Calu3 (cell line): Measurements from ENCODE around the gene PLXNB1. TPM values are rescaled to one million over a fixed set of nuclear protein-coding genes. Genes with fewer than 3 reads are reported as not detected.

ENCODE experiments used
- BruUV-seq: library from RNA; stranded (reverse); fragments of 400-500 nt; replicated peaks from 2 replicates; lab custom pipeline; 2021; lab: Mats Ljungman, UMichigan
- CTCF ChIA-PET: fragments of 300-600 bp; sonication (Branson Sonifier 250); formaldehyde crosslinking; loops from one replicate; lab custom pipeline; 2022; ENCODE audit warnings: antibody characterized with exemption; lab: Charles Lee
- DNase-seq: peaks from one replicate; pipeline ENCODE4 v3.0.0; 2022
- H3K27ac Mint-ChIP-seq: one replicate; pipeline ENCODE4 v1.8.0; 2022; ENCODE audit warnings: mixed read lengths; ENCODE audit not compliant: unreplicated experiment
- H3K27me3 Mint-ChIP-seq: one replicate; pipeline ENCODE4 v1.8.0; 2022; ENCODE audit warnings: mixed read lengths; ENCODE audit not compliant: unreplicated experiment
- H3K36me3 Mint-ChIP-seq: one replicate; pipeline ENCODE4 v1.8.0; 2022; ENCODE audit warnings: mild to moderate bottlenecking, moderate library complexity, mixed read lengths; ENCODE audit not compliant: insufficient read depth, unreplicated experiment
- H3K4me1 Mint-ChIP-seq: one replicate; pipeline ENCODE4 v1.8.0; 2022; ENCODE audit warnings: mild to moderate bottlenecking, low read depth, mixed read lengths; ENCODE audit not compliant: unreplicated experiment
- H3K4me3 Mint-ChIP-seq: one replicate; pipeline ENCODE4 v1.8.0; 2022; ENCODE audit warnings: mild to moderate bottlenecking, low read depth, moderate library complexity, mixed read lengths; ENCODE audit not compliant: unreplicated experiment
- H3K9me3 Mint-ChIP-seq: one replicate; pipeline ENCODE4 v1.8.0; 2022; ENCODE audit warnings: low read depth, mixed read lengths; ENCODE audit not compliant: unreplicated experiment
- CTCF ChIP-seq: fragments of 200-600 bp; IDR thresholded peaks from one replicate; pipeline ENCODE4 v1.8.0; 2022; ENCODE audit warnings: antibody characterized with exemption; ENCODE audit not compliant: unreplicated experiment
- intact Hi-C: fragments of 100-400 bp; cut with micrococcal nuclease; formaldehyde crosslinking; loops from one replicate; pipeline ENCODE4 v1.10.0; 2022; ENCODE audit not compliant: unreplicated experiment
- total RNA-seq: library from RNA; stranded (reverse); gene quantifications from 2 replicates; pipeline ENCODE4 v1.2.3, GENCODE V29; 2022

Gene PLXNB1
- total RNA-seq, 1 experiment from 2014 or later: 174 TPM

GRCh38 chr3:48413086-48413485 lies 16.8 kb downstream of the PLXNB1 start:
- DNase-seq: no peak
- TF ChIP-seq CTCF: no peak
- intact Hi-C loops: no loop called here
- peaks cover 68% of the 10 kb centered on the region for H3K36me3 Mint-ChIP-seq
- H3K27me3 Mint-ChIP-seq: no peaks in the 10 kb centered on the region
- CTCF ChIA-PET: no interaction called here
- BruUV-seq: no TSS peak
- no peak overlapping the region for H3K27ac Mint-ChIP-seq
- H3K4me1 Mint-ChIP-seq: no peaks in the 10 kb centered on the region
- no peak overlapping the region for H3K4me3 Mint-ChIP-seq
- H3K9me3 Mint-ChIP-seq: no peaks in the 10 kb centered on the region

- no peak for TF ChIP-seq CTCF
- Mint-ChIP-seq H3K36me3 (peaks cover 65% of the 10 kb centered on the region), H3K9me3 (no peaks in the 10 kb centered on the region), H3K27me3 (no peaks in the 10 kb centered on the region), H3K4me1 (no peaks in the 10 kb centered on the region), H3K4me3 (no peak overlapping the region), H3K27ac (no peak overlapping the region)
- CTCF ChIA-PET: no interaction called here
- intact Hi-C loops: no loop called here
- TSS peak; percentile 13 for BruUV-seq
- DNase-seq: no peak
Measured at GRCh38 chr3:48412375-48413001, 17.4 kb downstream of the PLXNB1 start.

- CTCF ChIA-PET: interaction anchor here (0.8 kb wide), 1 partner anchor 24 kb away, joined by 3 read pairs; no protein-coding TSS in a partner anchor
Measured at GRCh38 chr3:48411606-48412374, 18.1 kb downstream of the PLXNB1 start.

GRCh38 chr3:48411041-48411588 lies 18.8 kb downstream of the PLXNB1 start:
- DNase-seq: no peak
- CTCF ChIA-PET: interaction anchor here (0.8 kb wide), 1 partner anchor 25 kb away, joined by 3 read pairs; no protein-coding TSS in a partner anchor
- H3K27ac Mint-ChIP-seq: no peak overlapping the region
- BruUV-seq: no TSS peak
- intact Hi-C loops: no loop called here
- no peaks in the 10 kb centered on the region for H3K9me3 Mint-ChIP-seq
- no peaks in the 10 kb centered on the region for H3K27me3 Mint-ChIP-seq
- no peak for TF ChIP-seq CTCF
- peaks cover 58% of the 10 kb centered on the region for H3K36me3 Mint-ChIP-seq
- H3K4me1 Mint-ChIP-seq: no peaks in the 10 kb centered on the region
- no peak overlapping the region for H3K4me3 Mint-ChIP-seq

More at GRCh38 chr3:48411606-48412374, 18.1 kb downstream of the PLXNB1 start:
- Mint-ChIP-seq H3K27me3 (no peaks in the 10 kb centered on the region), H3K4me1 (no peaks in the 10 kb centered on the region), H3K4me3 (no peak overlapping the region), H3K27ac (no peak overlapping the region), H3K9me3 (no peaks in the 10 kb centered on the region), H3K36me3 (peaks cover 65% of the 10 kb centered on the region)
- TF ChIP-seq CTCF: no peak
- BruUV-seq: no TSS peak
- intact Hi-C loops: no loop called here
- DNase-seq: no peak
